H1 (cell line): ENCODE measurements around the gene ATP5ME. TPM values are rescaled to one million over a fixed set of nuclear protein-coding genes. Genes with fewer than 3 reads are reported as not detected.

Experiments
- CTCF ChIA-PET: fragments of 300-600 bp; sonication (Branson Sonifier 250); formaldehyde crosslinking; loops from one replicate; lab custom pipeline; 2021; ENCODE audit not compliant: partially characterized antibody; lab: Charles Lee
- POLR2A ChIA-PET: fragments of 300-600 bp; sonication (Branson Sonifier 250); formaldehyde crosslinking; loops from one replicate; lab custom pipeline; 2021; ENCODE audit warnings: inconsistent platforms; ENCODE audit not compliant: partially characterized antibody; lab: Charles Lee
- DNase-seq, 2 experiments: peaks; one replicate each; pipeline versions ENCODE4 v3.0.0 to v3.0.0-alpha.2; 2010 to 2022; ENCODE audit warnings: low spot score in 2 of 2, low read depth in 1 of 2, mixed read lengths in 1 of 2
- FAIRE-seq: peaks from 2 replicates; lab custom pipeline; 2011; peaks lifted over from hg19 to GRCh38; lab: Jason Lieb, UNC
- H2AFZ ChIP-seq: 2 replicates; pipeline ENCODE4 v1.8.1; 2012; ENCODE audit warnings: low read length, inconsistent platforms
- H2AK5ac ChIP-seq: 2 replicates; pipeline ENCODE4 v1.6.1; 2013; ENCODE audit warnings: low read depth, low read length
- H2BK120ac ChIP-seq: replicated peaks from 2 replicates; pipeline ENCODE3; 2013; ENCODE audit warnings: low read depth, low read length, inconsistent platforms
- H2BK12ac ChIP-seq: 2 replicates; pipeline ENCODE4 v1.6.1; 2013; ENCODE audit warnings: low read depth, low read length
- H2BK15ac ChIP-seq: 2 replicates; pipeline ENCODE4 v1.6.1; 2013; ENCODE audit warnings: low read length
- H2BK20ac ChIP-seq: 2 replicates; pipeline ENCODE4 v1.6.1; 2013; ENCODE audit warnings: low read length
- H2BK5ac ChIP-seq: 2 replicates; pipeline ENCODE4 v1.6.1; 2013; ENCODE audit warnings: low read depth, low read length
- H3K14ac ChIP-seq: 2 replicates; pipeline ENCODE4 v1.6.1; 2013; ENCODE audit warnings: inconsistent platforms; ENCODE audit not compliant: insufficient read length
- H3K18ac ChIP-seq: 2 replicates; pipeline ENCODE4 v1.6.1; 2013; ENCODE audit warnings: low read length; ENCODE audit errors: extremely low read depth
- H3K23ac ChIP-seq: 2 replicates; pipeline ENCODE4 v1.6.1; 2013; ENCODE audit warnings: inconsistent platforms; ENCODE audit not compliant: insufficient read length
- H3K23me2 ChIP-seq: 2 replicates; pipeline ENCODE4 v1.6.1; 2013; ENCODE audit warnings: low read depth, low read length
- H3K27ac ChIP-seq: 2 replicates; pipeline ENCODE4 v1.6.1; 2011; ENCODE audit warnings: low read depth, low read length, inconsistent platforms
- H3K27me3 ChIP-seq, 4 experiments: replicated peaks in 1 of 4; 1 replicate in 1 of 4; 2 replicates in 3 of 4; pipeline versions ENCODE4 v1.6.1 to v1.8.1; 2011 to 2013; ENCODE audit warnings: low read length in 3 of 4, mild to moderate bottlenecking in 3 of 4, inconsistent platforms in 2 of 4, mixed read lengths in 2 of 4, moderate library complexity in 1 of 4; ENCODE audit not compliant: control insufficient read depth in 3 of 4, insufficient read depth in 3 of 4; ENCODE audit errors: extremely low read depth in 1 of 4
- H3K36me3 ChIP-seq, 4 experiments: 2 replicates each; pipeline versions ENCODE4 v1.6.1 to v1.8.1; 2011 to 2013; ENCODE audit warnings: mild to moderate bottlenecking in 4 of 4, low read length in 3 of 4, moderate library complexity in 2 of 4, control low read depth in 1 of 4, inconsistent platforms in 1 of 4; ENCODE audit not compliant: insufficient read depth in 4 of 4, control insufficient read depth in 2 of 4
- H3K4ac ChIP-seq: replicated peaks from 2 replicates; pipeline ENCODE3; 2013; ENCODE audit warnings: low read length, low read depth, mixed read lengths, inconsistent platforms; ENCODE audit not compliant: insufficient read length
- H3K4me1 ChIP-seq, 4 experiments: replicated peaks in 1 of 4; 1 replicate in 1 of 4; 2 replicates in 3 of 4; pipeline versions ENCODE4 v1.6.1 to v1.8.1; 2011 to 2013; ENCODE audit warnings: low read length in 3 of 4, inconsistent platforms in 2 of 4, mixed read lengths in 1 of 4; ENCODE audit not compliant: insufficient read depth in 4 of 4, control insufficient read depth in 3 of 4
- H3K4me2 ChIP-seq, 2 experiments: 2 replicates each; pipeline versions ENCODE4 v1.6.1 to v1.8.1; 2011 to 2013; ENCODE audit warnings: low read depth in 2 of 2, low read length in 2 of 2, control low read depth in 1 of 2, inconsistent platforms in 1 of 2, mild to moderate bottlenecking in 1 of 2; ENCODE audit not compliant: insufficient read depth in 1 of 2
- H3K4me3 ChIP-seq, 4 experiments: fragments of 200-600, 300-600 bp in 1 of 4; sonication (generic), shearing (Covaris generic), sonication (Bioruptor Twin) in 1 of 4; 2 replicates each; pipeline versions ENCODE4 v1.5.1 to v1.8.1; 2011 to 2016; ENCODE audit warnings: low read length in 4 of 4, low read depth in 3 of 4, control low read depth in 2 of 4, inconsistent platforms in 2 of 4, mild to moderate bottlenecking in 2 of 4, mixed read lengths in 1 of 4, moderate library complexity in 1 of 4; ENCODE audit not compliant: insufficient read depth in 2 of 4; ENCODE audit errors: extremely low read depth in 1 of 4
- H3K56ac ChIP-seq: replicated peaks from 2 replicates; pipeline ENCODE3; 2013; ENCODE audit warnings: low read depth, mild to moderate bottlenecking, mixed read lengths, low read length, inconsistent platforms; ENCODE audit not compliant: insufficient read length
- H3K79me1 ChIP-seq: 2 replicates; pipeline ENCODE4 v1.6.1; 2013; ENCODE audit warnings: low read depth, low read length, control low read depth
- H3K79me2 ChIP-seq, 2 experiments: 2 replicates each; pipeline versions ENCODE4 v1.6.1 to v1.8.1; 2012 to 2013; ENCODE audit warnings: low read length in 2 of 2, mild to moderate bottlenecking in 2 of 2, inconsistent platforms in 1 of 2; ENCODE audit not compliant: insufficient read depth in 2 of 2, control insufficient read depth in 1 of 2
- H3K9ac ChIP-seq, 4 experiments: replicated peaks in 1 of 4; 1 replicate in 1 of 4; 2 replicates in 3 of 4; pipeline versions ENCODE4 v1.6.1 to v1.8.1; 2011 to 2013; ENCODE audit warnings: low read depth in 3 of 4, low read length in 3 of 4, control low read depth in 2 of 4, mild to moderate bottlenecking in 2 of 4, moderate library complexity in 2 of 4, inconsistent platforms in 1 of 4; ENCODE audit errors: extremely low read depth in 1 of 4
- H3K9me3 ChIP-seq, 2 experiments: 2 replicates each; pipeline versions ENCODE4 v1.6.1 to v1.8.1; 2012 to 2013; ENCODE audit warnings: mild to moderate bottlenecking in 2 of 2, moderate library complexity in 2 of 2, control low read depth in 1 of 2, inconsistent platforms in 1 of 2, low read depth in 1 of 2, low read length in 1 of 2, mixed read lengths in 1 of 2; ENCODE audit not compliant: insufficient read depth in 2 of 2
- H4K20me1 ChIP-seq, 2 experiments: replicated peaks in 1 of 2; 2 replicates each; pipeline versions ENCODE3 to v1.8.1; 2011 to 2013; ENCODE audit warnings: inconsistent platforms in 2 of 2, low read length in 2 of 2, mild to moderate bottlenecking in 1 of 2; ENCODE audit not compliant: insufficient read depth in 2 of 2, control insufficient read depth in 1 of 2
- H4K5ac ChIP-seq: 2 replicates; pipeline ENCODE4 v1.6.1; 2013; ENCODE audit warnings: low read length, low read depth, mixed read lengths, inconsistent platforms; ENCODE audit not compliant: insufficient read length
- H4K8ac ChIP-seq: 2 replicates; pipeline ENCODE4 v1.8.0; 2013; ENCODE audit warnings: mild to moderate bottlenecking, moderate library complexity, low read length, inconsistent platforms; ENCODE audit not compliant: insufficient read depth; ENCODE audit errors: extremely low read depth
- H4K91ac ChIP-seq: replicated peaks from 2 replicates; pipeline ENCODE3; 2013; ENCODE audit warnings: low read length, mixed read lengths, inconsistent platforms; ENCODE audit not compliant: insufficient read length
- EP300 ChIP-seq, 2 experiments: IDR thresholded peaks; 1 replicate in 1 of 2; 2 replicates in 1 of 2; pipeline ENCODE4 v1.6.1; 2011 to 2012; ENCODE audit warnings: low read depth in 2 of 2, low read length in 2 of 2, mild to moderate bottlenecking in 2 of 2, borderline replicate concordance in 1 of 2, inconsistent platforms in 1 of 2, moderate library complexity in 1 of 2
- RNF2 ChIP-seq: fragments of 200-900, 300-1000 bp; sonication (generic); IDR thresholded peaks from 2 replicates; pipeline ENCODE4 v1.7.1; 2016; ENCODE audit warnings: borderline replicate concordance, low read depth, mild to moderate bottlenecking, antibody characterized with exemption, low read length; ENCODE audit not compliant: poor library complexity, severe bottlenecking; ENCODE audit errors: missing control alignments
- RXRA ChIP-seq: IDR thresholded peaks from 2 replicates; pipeline ENCODE4 v1.6.1; 2011; ENCODE audit warnings: low read depth, mild to moderate bottlenecking, low read length, moderate library complexity; ENCODE audit not compliant: insufficient read depth
- TAF1 ChIP-seq: IDR thresholded peaks from 2 replicates; pipeline ENCODE4 v1.6.1; 2011; ENCODE audit warnings: mild to moderate bottlenecking, low read depth, low read length
- WGBS, 2 experiments: shearing (Covaris generic) in 1 of 2; methylation state at CpG; one replicate each; pipeline versions ENCODE4 v1.1.6 to v1.1.7; 2013 to 2015; ENCODE audit warnings: low lambda C conversion rate in 2 of 2, mixed read lengths in 2 of 2, inconsistent platforms in 1 of 2, low coverage in 1 of 2, missing lambda C conversion rate in 1 of 2; ENCODE audit not compliant: insufficient replicate concordance in 2 of 2, insufficient coverage in 1 of 2, insufficient read length in 1 of 2; ENCODE audit errors: extremely low coverage in 1 of 2, missing lambda C conversion rate in 1 of 2; 5-methylcytosine and 5-hydroxymethylcytosine counted together
- polyA plus RNA-seq, 7 experiments: library from polyadenylated mRNA; depleted of rRNA in 3 of 7; stranded (reverse) in 5 of 7; unstranded in 2 of 7; fragments of >200 nt in 5 of 7; fragments of 200-250 nt in 2 of 7; gene quantifications; 1 replicate in 5 of 7; 2 replicates in 1 of 7; 4 replicates in 1 of 7; pipeline versions ENCODE4 v1.2.1 to v1.2.3, GENCODE V29; 2011 to 2013; ENCODE audit warnings: missing spikeins in 2 of 7, mixed read lengths in 2 of 7
- total RNA-seq: library from RNA; stranded (reverse); fragmentation: NEBNext Ultra II Directional; extraction: Animal tissue kit (Norgen Biotek cat#: 25700); gene quantifications from 2 replicates; pipeline ENCODE4 v1.2.1, GENCODE V29; 2021

The ATP5ME gene
- total and polyA plus RNA-seq, 2 of the 8 experiments (the other 6 are each of a cell fraction or from before 2014, with no cell fraction given), result 375 to 450 TPM

- Histone ChIP-seq H4K20me1 (peaks cover 0 to 22% of the 10 kb centered on the region in 2 experiments), H2BK20ac (no peak overlapping the region), H2BK15ac (no peak overlapping the region), H3K79me1 (no peaks in the 10 kb centered on the region), H3K23me2 (peaks cover 7% of the 10 kb centered on the region; the same call in 1 of the 2 replicates), H3K4ac (no peak overlapping the region), H3K9me3 (no peaks in the 10 kb centered on the region), H3K4me1 (no peaks in the 10 kb centered on the region), H2BK12ac (no peak overlapping the region), H4K8ac (no peak overlapping the region), H3K23ac (no peak overlapping the region), H3K9ac (no peak overlapping the region; a peak in 1 of 7 replicates), H3K4me2 (no peak overlapping the region), H3K79me2 (no peaks in the 10 kb centered on the region), H2BK5ac (no peak overlapping the region), H4K91ac (no peak overlapping the region), H3K18ac (no peak overlapping the region), H3K56ac (no peak overlapping the region), H3K14ac (no peak overlapping the region), H2AFZ (no peak overlapping the region), H4K5ac (no peak overlapping the region), H3K4me3 (no peak overlapping the region), H2AK5ac (no peak overlapping the region), H3K27ac (no peak overlapping the region), H2BK120ac (no peak overlapping the region), H3K27me3 (0 out of 7 replicates have a peak, but pooled peaks cover 0 to 2% (median 0%) of the 10 kb centered on the region in 4 experiments), H3K36me3 (no peaks in the 10 kb centered on the region; a peak in 1 of 8 replicates)
- 93% methylated on average over 8 of the region's 8 CpGs; no CpG with 5 or more reads in 1 of the 2 experiments for WGBS, 2 experiments
- ChIA-PET CTCF (no interaction called here), POLR2A (interaction anchor here (0.6 kb wide), 1 partner anchor 328 kb away, joined by 3 read pairs; no protein-coding TSS in a partner anchor)
- DNase-seq, result no peak
- no peak for FAIRE-seq
- no peak for TF ChIP-seq RNF2
- no peak for TF ChIP-seq RXRA
- no peak for TF ChIP-seq TAF1
- no peak for TF ChIP-seq EP300 (IDR thresholded peaks at IDR 0.05; ENCODE audit: borderline replicate concordance in 1 of 2, low read depth in 2 of 2, low read length in 2 of 2)
Observed at GRCh38 chr4:659851-660250, 14.2 kb downstream of the ATP5ME start.
